Measurements from ENCODE around the gene SERPINE2.

DNA sequence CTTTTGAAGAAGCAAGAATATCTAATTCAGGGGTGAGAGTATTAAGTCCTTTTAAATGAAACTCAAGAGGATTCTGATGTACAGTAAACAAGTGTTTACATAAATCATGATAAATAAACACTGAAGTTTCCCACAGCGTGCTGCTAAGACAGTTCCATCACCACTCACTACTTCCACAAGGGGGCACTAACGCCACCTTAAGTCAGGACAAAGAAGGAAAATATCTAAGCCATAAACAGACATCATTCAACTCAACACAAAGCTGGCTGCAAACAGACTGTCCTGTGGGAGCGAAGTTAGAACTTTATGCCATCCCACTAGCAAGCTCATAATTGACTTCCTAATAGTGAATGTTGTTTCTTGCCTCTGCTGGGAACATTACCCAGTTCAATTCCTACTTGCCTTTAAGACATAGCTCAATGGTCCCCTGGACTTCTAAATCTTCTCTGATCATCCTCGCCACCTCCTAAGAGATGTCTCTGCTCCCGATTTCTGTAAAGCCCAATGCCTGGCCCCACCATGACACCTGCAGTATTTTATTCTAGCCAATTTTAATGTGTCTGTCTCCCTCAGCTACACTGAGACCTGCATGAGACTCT is 45.4 kb downstream of the SERPINE2 start:
- TF ChIP-seq, protein P1, sequence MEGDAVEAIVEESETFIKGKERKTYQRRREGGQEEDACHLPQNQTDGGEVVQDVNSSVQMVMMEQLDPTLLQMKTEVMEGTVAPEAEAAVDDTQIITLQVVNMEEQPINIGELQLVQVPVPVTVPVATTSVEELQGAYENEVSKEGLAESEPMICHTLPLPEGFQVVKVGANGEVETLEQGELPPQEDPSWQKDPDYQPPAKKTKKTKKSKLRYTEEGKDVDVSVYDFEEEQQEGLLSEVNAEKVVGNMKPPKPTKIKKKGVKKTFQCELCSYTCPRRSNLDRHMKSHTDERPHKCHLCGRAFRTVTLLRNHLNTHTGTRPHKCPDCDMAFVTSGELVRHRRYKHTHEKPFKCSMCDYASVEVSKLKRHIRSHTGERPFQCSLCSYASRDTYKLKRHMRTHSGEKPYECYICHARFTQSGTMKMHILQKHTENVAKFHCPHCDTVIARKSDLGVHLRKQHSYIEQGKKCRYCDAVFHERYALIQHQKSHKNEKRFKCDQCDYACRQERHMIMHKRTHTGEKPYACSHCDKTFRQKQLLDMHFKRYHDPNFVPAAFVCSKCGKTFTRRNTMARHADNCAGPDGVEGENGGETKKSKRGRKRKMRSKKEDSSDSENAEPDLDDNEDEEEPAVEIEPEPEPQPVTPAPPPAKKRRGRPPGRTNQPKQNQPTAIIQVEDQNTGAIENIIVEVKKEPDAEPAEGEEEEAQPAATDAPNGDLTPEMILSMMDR (IDR thresholded peaks at IDR 0.05): peak; percentile 78 to 87 (median 85)
- TF ChIP-seq POLR2AphosphoS5 (IDR thresholded peaks at IDR 0.05): no peak
- no peak for TF ChIP-seq POLR2A (IDR thresholded peaks at IDR 0.05)
- no peak for TF ChIP-seq EP300 (IDR thresholded peaks at IDR 0.05; ENCODE audit: low read depth)
